Glomerular endothelial cell (primary cell): ENCODE measurements around the gene RAP2C. TPM values are rescaled to one million over a fixed set of nuclear protein-coding genes. Genes with fewer than 3 reads are reported as not detected.
A peak's percentile ranks its signal among the peaks of the same experiment; 100 is the strongest.
"Not testable (repeated sequence)": the region's sequence is repeated elsewhere in the genome, so short reads cannot be mapped to it uniquely, and the experiment has no call there.

Experiments used
- DNase-seq: peaks from one replicate; pipeline ENCODE4 v3.0.0-alpha.2; 2011; ENCODE audit warnings: low read depth, low spot score; ENCODE audit errors: extremely low read depth
- total RNA-seq: library from RNA; depleted of rRNA; stranded (reverse); fragments of >200 nt; gene quantifications from 2 replicates; pipeline ENCODE4 v1.2.3, GENCODE V29; 2015

RAP2C gene
- total RNA-seq, 1 donor from 2014 or later, result 21.4 TPM

DNA sequence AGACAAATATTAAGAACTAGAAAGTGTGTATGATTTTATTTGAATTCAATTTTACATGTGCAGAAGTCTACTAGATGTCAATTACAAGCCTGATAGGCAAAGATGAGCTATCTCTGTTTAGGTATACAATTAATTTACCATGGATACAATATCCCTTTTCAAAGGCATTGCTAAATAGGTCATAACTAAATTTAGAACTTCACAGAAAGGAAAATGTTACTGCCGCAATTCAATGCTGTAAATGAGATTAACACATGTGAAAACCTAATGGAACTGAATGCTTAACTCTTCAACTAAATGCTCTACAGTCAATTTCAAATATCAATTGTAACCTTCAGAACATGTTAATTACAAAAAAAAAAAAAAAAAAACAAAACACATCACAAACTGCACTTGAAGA lies 14.6 kb downstream of the RAP2C start:
- DNase-seq, result no peak

DNA sequence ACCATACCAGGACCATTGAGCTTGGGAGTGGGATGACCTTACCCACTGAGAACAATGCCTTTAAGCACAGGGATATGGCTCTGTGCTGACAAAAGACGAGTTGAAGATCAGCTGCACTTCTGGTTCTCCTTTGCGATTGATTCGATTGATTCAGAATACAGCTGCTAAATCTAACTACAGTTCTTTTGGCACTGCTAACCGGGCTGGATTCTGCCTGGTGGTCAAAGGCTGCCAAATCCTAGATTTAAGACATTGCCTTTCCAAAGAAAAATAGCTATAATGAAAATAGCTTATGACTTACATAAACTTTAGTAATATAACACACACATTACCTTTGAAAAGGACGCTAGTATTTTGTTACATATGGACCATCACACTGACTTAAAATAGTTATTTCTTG lies 18.3 kb downstream of the RAP2C start:
- DNase-seq, result no peak

DNA sequence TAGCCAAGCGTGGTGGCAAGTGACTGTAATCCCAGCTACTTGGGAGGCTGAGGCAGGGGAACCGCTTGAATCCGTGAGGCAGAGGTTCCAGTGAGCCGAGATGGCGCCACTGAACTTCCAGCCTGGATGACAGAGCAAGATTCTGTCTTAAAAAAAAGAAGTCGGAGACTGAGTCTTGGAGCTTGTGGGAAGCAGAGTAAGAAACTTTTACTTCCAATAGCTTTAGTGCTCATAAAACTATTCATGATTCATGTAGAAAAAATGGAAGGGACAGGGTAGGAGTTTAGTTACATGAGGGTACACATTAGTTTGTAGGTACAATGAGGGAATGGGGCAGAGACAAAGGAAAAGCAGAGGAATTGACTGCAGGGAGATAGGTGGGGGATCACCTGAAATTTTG lies 19.3 kb downstream of the RAP2C start:
- DNase-seq, result no peak

DNA sequence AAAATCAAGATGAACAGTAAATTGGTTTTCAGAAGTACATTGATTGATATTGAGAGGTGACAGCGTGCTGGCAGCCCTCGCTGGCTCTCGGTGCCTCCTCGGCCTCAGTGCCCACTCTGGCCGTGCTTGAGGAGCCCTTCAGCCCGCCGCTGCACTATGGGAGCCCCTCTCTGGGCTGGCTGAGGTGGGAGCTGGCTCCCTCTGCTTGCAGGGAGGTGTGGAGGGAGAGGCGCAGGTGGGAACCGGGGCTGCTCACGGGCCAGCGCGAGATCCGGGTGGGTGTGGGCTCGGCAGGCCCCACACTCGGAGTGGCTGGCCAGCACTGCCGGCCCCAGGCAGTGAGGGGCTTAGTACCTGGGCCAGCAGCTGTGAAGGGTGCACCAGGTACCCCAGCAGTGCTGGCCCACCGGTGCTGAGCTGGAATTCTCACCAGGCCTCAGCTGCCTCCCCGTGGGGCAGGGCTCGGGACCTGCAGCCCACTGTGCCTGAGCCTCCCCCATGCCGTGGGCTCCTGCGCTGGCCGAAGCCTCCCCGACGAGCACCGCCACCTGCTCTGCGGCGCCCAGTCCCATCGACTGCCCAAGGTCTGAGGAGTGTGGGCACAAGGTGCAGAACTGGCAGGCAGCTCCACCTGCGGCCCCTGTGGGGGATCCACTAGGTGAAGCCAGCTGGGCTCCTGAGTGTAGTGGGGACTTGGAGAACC lies 25.2 kb downstream of the RAP2C start:
- DNase-seq, result no peak

DNA sequence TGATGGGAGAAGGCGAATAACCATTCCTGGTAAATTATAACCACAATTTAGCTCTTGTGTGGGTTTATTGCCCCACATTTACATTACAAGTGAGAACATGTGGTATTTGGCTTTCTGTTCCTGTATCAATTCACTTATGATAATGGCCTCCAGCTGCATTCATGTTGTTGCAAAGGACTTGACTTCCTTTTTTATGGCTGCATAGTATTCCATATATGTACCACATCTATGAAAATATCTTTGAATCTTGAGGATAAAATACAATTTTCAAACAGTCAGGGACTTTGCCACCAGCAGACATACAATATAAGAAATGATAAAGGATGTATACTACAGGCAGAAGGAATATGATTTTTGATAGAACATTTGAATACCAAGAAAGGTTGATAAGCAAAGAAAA lies 27.3 kb downstream of the RAP2C start:
- no peak for DNase-seq

DNA sequence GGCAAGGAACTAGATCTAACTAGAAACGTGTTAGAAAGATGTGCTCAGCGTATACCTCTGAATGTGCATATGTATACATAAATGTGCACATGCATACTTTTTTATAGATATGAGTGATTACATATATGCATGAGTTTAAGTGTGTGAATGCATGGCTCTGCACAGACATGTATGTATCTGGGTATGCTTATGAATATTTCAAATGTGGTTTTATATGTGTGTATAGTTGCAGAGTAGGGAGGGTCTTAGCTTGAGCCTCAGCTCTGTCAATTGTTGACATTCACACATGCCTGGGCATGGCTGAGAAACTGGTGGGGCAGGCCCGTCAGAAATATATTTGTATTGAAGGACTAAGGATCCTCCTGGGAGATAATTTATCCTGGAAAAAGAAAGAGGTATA lies 31.1 kb downstream of the RAP2C start:
- DNase-seq, result no peak

DNA sequence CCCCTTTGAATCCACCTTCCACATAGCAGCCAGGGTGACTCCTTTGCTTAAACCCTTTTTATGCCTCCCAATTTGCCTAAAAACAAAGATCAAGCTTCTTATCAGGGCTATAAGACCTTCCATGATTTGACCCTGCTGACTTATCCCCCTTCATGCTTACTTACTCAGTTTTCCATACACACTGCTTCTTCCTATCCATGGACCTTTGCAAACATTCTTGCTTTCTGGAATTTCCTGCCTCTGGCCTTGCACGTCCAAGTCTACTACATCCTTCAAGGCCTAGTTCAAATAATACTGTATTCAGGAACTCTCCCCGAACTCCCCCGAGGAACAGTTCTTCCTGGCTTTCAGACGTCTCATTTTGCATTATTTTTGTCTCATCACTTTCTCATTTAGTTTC lies 31.8 kb downstream of the RAP2C start:
- DNase-seq, result peak; percentile 12

DNA sequence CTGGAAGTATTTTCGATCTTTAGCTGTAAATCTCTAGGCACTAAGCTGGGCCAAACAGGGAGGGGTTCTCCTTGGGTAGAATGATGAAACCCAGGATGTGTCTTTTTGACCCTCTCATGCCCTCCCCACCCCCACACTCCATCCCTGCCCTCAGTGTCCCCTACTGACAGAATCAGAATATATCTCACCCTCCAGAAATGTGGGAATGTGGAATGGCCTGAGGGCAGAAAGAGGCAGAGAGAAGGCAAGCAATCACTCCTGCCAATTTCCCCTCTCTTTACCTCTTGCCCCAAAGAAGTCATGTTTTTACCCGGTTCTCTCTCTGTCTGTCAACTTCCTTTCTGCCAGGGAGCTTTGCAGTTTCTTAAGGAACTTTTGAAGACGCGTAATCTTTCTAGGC lies 34.4 kb downstream of the RAP2C start:
- no peak for DNase-seq

DNA sequence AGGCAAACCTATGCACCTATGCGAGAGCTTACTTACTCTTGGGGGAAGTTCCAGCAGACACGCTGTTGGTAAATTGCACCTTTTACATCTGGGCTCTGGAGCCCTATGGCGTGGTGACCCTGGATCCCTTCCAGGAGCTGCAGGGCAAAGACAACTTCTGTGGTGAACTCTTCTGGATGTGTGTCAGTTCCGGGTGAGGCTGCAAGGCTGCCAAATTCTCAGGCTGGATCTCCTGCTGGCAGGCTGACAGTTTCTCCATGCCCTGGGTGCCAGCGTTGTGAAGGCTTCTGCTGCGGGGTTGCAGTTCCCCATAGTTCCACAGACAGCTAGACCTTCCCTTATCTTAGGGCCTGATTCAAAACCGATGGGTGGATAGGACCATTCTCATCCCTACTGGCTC lies 37.9 kb downstream of the RAP2C start:
- no peak for DNase-seq

DNA sequence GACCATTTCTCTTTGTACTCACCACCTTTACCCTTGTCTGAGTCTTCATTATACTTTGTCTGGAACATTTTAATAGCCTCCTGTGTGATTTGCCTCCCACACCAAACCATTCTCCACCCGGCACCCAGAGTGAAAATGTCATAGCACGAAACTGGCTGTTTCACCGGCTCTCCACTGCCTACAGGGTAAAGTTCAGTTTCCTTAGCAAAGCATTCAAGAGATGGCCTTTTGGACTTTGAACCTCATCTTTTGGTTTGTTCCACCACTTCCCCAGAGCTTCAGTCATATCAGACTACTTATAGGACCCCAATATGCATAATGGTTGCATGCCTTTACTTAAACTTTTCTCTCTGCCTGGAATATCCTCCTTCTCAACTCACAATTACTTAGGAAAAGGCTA lies 38.3 kb downstream of the RAP2C start:
- DNase-seq, result no peak

DNA sequence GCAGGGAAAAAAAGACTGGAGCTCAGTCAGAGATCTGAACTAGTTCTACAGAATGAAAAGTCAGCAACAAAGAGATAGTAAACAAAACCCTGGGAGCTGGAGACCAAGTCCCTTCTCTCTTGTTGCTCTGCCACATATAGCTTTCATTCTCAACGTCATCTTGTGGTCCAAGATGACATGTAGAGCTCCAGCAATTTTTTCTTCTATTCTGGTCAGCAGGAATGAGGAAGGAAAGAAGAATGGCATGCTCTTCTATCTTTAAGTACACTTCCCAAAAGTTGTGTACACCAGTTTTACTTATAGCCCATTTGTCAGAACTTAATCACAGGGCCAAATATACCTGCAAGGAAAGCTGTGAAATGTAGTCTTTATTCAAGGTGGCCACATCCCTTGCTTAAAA lies 45.6 kb downstream of the RAP2C start:
- no peak for DNase-seq

DNA sequence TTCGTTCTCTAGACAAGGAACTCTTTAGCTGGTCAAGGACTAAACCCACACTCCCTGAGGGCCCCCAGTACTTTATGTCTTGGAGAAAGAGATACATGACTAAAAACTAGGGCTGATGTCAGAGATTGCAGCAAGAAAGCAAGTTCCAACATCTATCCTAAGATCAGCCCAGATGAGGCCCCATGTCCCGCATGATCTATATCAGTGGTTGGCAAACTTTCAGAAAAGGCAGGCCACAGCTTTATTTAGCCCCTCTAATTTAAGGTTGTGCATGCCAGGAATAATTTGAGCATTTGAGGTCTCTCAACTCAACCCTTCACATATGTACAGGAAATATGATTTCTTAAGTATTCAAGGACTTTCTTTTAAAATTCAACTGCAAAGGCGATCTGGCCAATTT lies 47.4 kb downstream of the RAP2C start:
- DNase-seq, result no peak

DNA sequence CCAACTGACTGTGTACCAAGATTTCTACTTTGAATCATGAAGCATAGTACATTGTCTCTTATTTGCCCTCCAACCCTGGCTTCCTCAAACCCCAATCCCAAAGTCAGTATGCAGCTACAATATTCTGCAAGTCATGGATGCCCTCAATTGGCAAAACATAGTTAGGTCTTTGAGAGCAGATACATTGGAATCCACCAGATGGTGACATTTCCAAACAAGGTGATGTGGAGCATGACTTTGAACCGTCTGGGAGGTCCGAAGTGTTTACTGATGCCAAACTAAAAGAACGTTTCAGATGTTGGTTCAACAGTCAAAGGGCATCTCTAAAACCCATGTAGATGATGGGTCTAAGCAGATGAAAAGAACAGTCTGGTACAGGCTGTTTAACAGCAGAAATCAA lies 47.8 kb downstream of the RAP2C start:
- DNase-seq, result no peak

DNA sequence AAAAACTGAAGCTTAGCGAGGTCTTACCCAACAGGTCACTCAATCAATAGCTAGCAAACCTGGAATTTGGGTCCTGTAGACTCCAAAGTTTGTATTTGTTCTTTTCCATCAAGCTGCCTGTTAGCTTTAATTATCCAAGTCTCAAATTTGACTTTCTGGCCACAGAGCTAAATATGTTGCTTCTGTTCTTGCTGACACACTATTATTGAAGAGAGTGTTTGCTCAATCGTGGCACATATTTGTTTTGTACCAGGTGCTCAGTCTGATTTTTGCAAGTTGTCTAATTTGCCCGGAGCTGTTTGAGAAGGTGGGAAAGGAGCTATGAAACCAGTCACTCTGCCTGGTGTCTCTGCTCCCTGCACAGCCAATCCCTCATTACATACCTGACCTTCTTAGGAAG lies 49.7 kb downstream of the RAP2C start:
- no peak for DNase-seq

DNA sequence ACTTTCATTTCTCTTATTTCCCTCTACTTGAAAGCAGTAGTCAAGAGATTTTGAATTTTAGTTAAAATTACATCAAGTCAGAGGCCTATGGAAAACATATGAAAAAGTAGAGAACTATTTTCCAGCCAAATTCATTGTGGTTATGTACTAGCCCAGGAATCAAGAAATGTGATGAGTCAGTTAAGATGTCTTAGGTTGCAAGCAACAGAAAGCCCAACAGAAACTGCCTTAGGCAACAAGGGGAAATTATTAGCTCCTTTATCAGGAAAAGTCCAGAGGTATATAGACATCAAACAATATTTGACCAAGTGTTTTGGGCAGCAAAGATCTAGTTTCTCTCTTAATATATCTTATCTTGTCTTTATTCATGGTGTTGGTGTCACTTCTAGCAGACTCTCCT lies 53.6 kb downstream of the RAP2C start:
- DNase-seq, result no peak

DNA sequence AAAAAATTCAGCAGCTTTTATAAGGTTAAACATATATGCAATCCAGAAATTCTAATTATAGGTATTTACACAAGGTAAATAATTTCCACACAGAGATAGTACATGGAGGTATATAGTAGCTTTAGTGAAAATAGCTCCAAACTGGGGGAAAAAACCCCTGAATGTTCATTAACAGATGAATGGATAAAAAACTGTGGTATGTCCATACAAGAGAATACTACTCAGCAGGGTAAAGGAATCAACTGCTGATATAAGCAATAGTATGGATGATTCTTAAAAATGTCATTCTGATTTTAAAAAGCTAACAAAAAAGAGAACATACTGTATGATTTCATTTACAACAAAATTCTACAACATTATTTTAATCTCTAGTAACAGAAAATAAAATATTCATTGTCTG lies 54.2 kb downstream of the RAP2C start:
- DNase-seq, result no peak

DNA sequence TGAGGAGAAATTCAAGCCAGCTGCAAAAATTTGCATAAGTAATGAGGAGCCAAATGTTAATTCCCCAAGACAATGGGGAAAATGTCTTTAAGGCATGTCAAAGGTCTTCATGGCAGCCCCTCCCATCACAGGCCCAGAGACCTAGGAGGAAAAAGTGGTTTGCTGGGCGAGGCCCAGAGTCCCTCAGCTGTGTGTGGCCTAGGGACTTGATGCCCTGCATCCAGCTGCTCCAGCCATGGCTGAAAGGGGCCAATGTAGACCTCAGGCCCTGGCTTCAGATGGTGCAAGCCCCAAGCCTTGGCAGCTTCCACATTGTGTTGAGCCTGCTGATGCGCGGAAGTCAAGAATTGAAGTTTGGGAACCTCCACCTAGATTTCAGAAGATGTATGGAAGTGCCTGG lies 56.2 kb downstream of the RAP2C start:
- not testable (repeated sequence) for DNase-seq

DNA sequence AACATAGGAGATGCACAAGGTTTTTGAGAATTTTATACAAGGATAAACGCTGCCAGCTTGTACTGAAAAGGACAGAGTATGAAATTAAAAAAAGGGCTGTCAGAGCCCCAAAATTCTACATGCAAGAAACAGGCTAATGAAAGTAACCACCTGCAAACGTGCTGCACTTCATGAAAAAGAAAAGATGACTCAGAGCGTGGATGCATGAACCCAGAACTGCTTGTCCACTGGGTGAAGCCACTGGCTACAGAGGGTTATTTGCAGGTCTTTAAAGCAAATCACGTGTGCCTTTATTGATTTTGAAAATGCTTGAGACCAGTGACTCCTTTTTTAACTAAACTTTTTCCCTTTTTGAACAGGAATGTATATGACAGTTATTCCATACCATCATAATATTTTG lies 66.1 kb downstream of the RAP2C start:
- no peak for DNase-seq

Other genes with a start within 250 kb of the RAP2C start
- 2.8 and 4.4 TPM in 2 replicates for gene STK26, start 196.1 kb downstream of the RAP2C start, total RNA-seq
- gene FRMD7, start 91.4 kb downstream of the RAP2C start, total RNA-seq, result not detected in 2 replicates